WTC11 (cell line): ENCODE results near the gene ARL13A. TPM values are rescaled to one million over a fixed set of nuclear protein-coding genes. Genes with fewer than 3 reads are reported as not detected.

Source experiments
- ATAC-seq: fragments of 200-7000 bp; cut with Tn5 transposase; 2 replicates; pipeline ENCODE4 v1.10.0; 2021; ENCODE audit warnings: mild to moderate bottlenecking, moderate library complexity
- CTCF ChIA-PET: fragments of 300-600 bp; sonication (Branson Sonifier 250); formaldehyde crosslinking; loops from one replicate; lab custom pipeline; 2021; ENCODE audit warnings: antibody characterized with exemption; lab: Charles Lee
- POLR2A ChIA-PET: fragments of 350-600 bp; sonication (Branson Sonifier 250); formaldehyde crosslinking; loops from one replicate; lab custom pipeline; 2021; ENCODE audit warnings: antibody characterized with exemption; lab: Charles Lee
- DNase-seq: peaks from one replicate; pipeline ENCODE4 v3.0.0; 2021; ENCODE audit warnings: low spot score
- H3K27ac Mint-ChIP-seq: 2 replicates; pipeline ENCODE4 v1.8.0; 2021; ENCODE audit warnings: mixed read lengths
- H3K27me3 Mint-ChIP-seq: 2 replicates; pipeline ENCODE4 v1.8.0; 2021; ENCODE audit warnings: low read depth, mild to moderate bottlenecking, moderate library complexity, mixed read lengths
- H3K36me3 Mint-ChIP-seq: 2 replicates; pipeline ENCODE4 v1.8.0; 2021; ENCODE audit warnings: mixed read lengths
- H3K4me1 Mint-ChIP-seq: 2 replicates; pipeline ENCODE4 v1.8.0; 2022; ENCODE audit warnings: mixed read lengths
- H3K4me3 Mint-ChIP-seq: 2 replicates; pipeline ENCODE4 v1.8.0; 2021; ENCODE audit warnings: mild to moderate bottlenecking, moderate library complexity, mixed read lengths
- H3K9me3 Mint-ChIP-seq: 2 replicates; pipeline ENCODE4 v1.8.0; 2021; ENCODE audit warnings: mixed read lengths
- ATF3 ChIP-seq: sonication (generic); formaldehyde crosslinking; conservative IDR thresholded peaks from 2 replicates; pipeline ENCODE4 v1.8.1; 2022; ENCODE audit warnings: mild to moderate bottlenecking, missing genetic modification reagents
- CREM ChIP-seq: sonication (generic); formaldehyde crosslinking; IDR thresholded peaks from 2 replicates; pipeline ENCODE4 v1.8.1; 2022; ENCODE audit warnings: mild to moderate bottlenecking, missing genetic modification reagents, moderate library complexity
- ELF4 ChIP-seq: sonication (generic); formaldehyde crosslinking; IDR thresholded peaks from 2 replicates; pipeline ENCODE4 v1.8.1; 2022; ENCODE audit warnings: low read depth, mild to moderate bottlenecking, moderate library complexity, missing genetic modification reagents
- ETV6 ChIP-seq: sonication (generic); formaldehyde crosslinking; IDR thresholded peaks from 2 replicates; pipeline ENCODE4 v1.8.1; 2022; ENCODE audit warnings: mild to moderate bottlenecking, missing genetic modification reagents
- FOXP1 ChIP-seq: sonication (generic); formaldehyde crosslinking; IDR thresholded peaks from 2 replicates; pipeline ENCODE4 v1.8.0; 2022; ENCODE audit warnings: missing genetic modification reagents, mild to moderate bottlenecking, moderate library complexity, borderline replicate concordance
- GTF2I ChIP-seq: fragments of 250-450 bp; sonication (Bioruptor Pico); conservative IDR thresholded peaks from 2 replicates; pipeline ENCODE4 v1.4.0; 2021; ENCODE audit warnings: mild to moderate bottlenecking
- HMGXB4 ChIP-seq: sonication (generic); formaldehyde crosslinking; IDR thresholded peaks from 2 replicates; pipeline ENCODE4 v1.8.1; 2023; ENCODE audit warnings: mild to moderate bottlenecking, moderate library complexity, missing genetic modification reagents
- JAZF1 ChIP-seq: fragments of 250-450 bp; sonication (Bioruptor Pico); IDR thresholded peaks from 2 replicates; pipeline ENCODE4 v1.9.0; 2021; ENCODE audit warnings: moderate library complexity, mild to moderate bottlenecking, inconsistent platforms
- KAT7 ChIP-seq: sonication (generic); formaldehyde crosslinking; IDR thresholded peaks from 2 replicates; pipeline ENCODE4 v1.8.1; 2023; ENCODE audit warnings: missing genetic modification reagents, mild to moderate bottlenecking, borderline replicate concordance
- NFE2L1 ChIP-seq: sonication (generic); formaldehyde crosslinking; IDR thresholded peaks from 2 replicates; pipeline ENCODE4 v1.8.1; 2023; ENCODE audit warnings: missing genetic modification reagents
- NR1H2 ChIP-seq: sonication (generic); formaldehyde crosslinking; IDR thresholded peaks from 2 replicates; pipeline ENCODE4 v1.9.0; 2021; ENCODE audit warnings: mild to moderate bottlenecking, moderate library complexity, missing genetic modification reagents
- NR2C2 ChIP-seq: sonication (generic); formaldehyde crosslinking; IDR thresholded peaks from 2 replicates; pipeline ENCODE4 v1.8.0; 2022; ENCODE audit warnings: mild to moderate bottlenecking, missing genetic modification reagents
- NR3C1 ChIP-seq: sonication (generic); formaldehyde crosslinking; conservative IDR thresholded peaks from 2 replicates; pipeline ENCODE4 v1.8.1; 2023; ENCODE audit warnings: low read depth, mild to moderate bottlenecking, missing genetic modification reagents
- TEAD1 ChIP-seq: sonication (generic); formaldehyde crosslinking; IDR thresholded peaks from 2 replicates; pipeline ENCODE4 v1.8.0; 2022; ENCODE audit warnings: mild to moderate bottlenecking, missing genetic modification reagents
- TP53 ChIP-seq: sonication (generic); formaldehyde crosslinking; IDR thresholded peaks from 2 replicates; pipeline ENCODE4 v1.8.1; 2023; ENCODE audit warnings: mild to moderate bottlenecking, missing genetic modification reagents
- ZBTB21 ChIP-seq: sonication (generic); formaldehyde crosslinking; IDR thresholded peaks from 2 replicates; pipeline ENCODE4 v1.8.1; 2023; ENCODE audit warnings: mild to moderate bottlenecking, missing genetic modification reagents, borderline replicate concordance
- ZNF138 ChIP-seq: sonication (generic); formaldehyde crosslinking; conservative IDR thresholded peaks from 2 replicates; pipeline ENCODE4 v1.8.1; 2022; ENCODE audit warnings: mild to moderate bottlenecking, moderate library complexity, missing genetic modification reagents
- ZNF219 ChIP-seq: sonication (generic); formaldehyde crosslinking; IDR thresholded peaks from 2 replicates; pipeline ENCODE4 v1.8.0; 2023; ENCODE audit warnings: missing genetic modification reagents, mild to moderate bottlenecking, borderline replicate concordance
- total RNA-seq: library from RNA; stranded (reverse); gene quantifications from 3 replicates; pipeline ENCODE4 v1.2.3, GENCODE V29; 2021
- TF ChIP-seq, protein P1 (sequence below): sonication (generic); formaldehyde crosslinking; IDR thresholded peaks from 2 replicates; pipeline ENCODE4 v1.8.0; 2023; ENCODE audit warnings: missing genetic modification reagents, mild to moderate bottlenecking, borderline replicate concordance
- TF ChIP-seq, protein P2 (sequence below): sonication (generic); formaldehyde crosslinking; IDR thresholded peaks from 2 replicates; pipeline ENCODE4 v1.8.1; 2022; ENCODE audit warnings: mild to moderate bottlenecking, moderate library complexity, missing genetic modification reagents

The ARL13A gene
- total RNA-seq, 1 experiment from 2014 or later = not detected

DNA sequence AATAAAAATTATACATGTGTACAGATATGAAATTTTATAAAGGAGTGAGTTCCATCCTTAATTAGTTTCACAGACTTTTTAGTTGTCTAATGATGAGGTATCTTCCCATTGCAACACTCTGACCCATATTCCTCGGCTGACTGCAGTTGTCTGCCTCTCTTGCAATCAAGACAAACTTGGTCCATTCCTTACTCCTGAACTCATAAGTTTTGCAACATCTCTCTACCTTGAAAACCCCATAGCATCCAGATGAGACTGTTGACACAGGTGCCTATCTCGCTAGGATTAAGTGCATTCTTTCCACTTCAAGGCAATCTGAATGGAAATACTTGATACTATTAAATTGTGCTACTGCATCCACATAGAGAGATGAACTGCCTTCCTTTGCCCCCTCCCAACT lies 43.1 kb upstream of the ARL13A start:
- ATAC-seq (no peak), DNase-seq (no peak)
- Mint-ChIP-seq H3K27me3 (peaks cover 18% of the 10 kb centered on the region), H3K9me3 (peaks cover 4% of the 10 kb centered on the region), H3K36me3 (no peaks in the 10 kb centered on the region), H3K4me3 (no peak overlapping the region), H3K27ac (no peak overlapping the region), H3K4me1 (peaks cover 8% of the 10 kb centered on the region; the same call in 1 of the 2 replicates)
- TF ChIP-seq, protein P1, sequence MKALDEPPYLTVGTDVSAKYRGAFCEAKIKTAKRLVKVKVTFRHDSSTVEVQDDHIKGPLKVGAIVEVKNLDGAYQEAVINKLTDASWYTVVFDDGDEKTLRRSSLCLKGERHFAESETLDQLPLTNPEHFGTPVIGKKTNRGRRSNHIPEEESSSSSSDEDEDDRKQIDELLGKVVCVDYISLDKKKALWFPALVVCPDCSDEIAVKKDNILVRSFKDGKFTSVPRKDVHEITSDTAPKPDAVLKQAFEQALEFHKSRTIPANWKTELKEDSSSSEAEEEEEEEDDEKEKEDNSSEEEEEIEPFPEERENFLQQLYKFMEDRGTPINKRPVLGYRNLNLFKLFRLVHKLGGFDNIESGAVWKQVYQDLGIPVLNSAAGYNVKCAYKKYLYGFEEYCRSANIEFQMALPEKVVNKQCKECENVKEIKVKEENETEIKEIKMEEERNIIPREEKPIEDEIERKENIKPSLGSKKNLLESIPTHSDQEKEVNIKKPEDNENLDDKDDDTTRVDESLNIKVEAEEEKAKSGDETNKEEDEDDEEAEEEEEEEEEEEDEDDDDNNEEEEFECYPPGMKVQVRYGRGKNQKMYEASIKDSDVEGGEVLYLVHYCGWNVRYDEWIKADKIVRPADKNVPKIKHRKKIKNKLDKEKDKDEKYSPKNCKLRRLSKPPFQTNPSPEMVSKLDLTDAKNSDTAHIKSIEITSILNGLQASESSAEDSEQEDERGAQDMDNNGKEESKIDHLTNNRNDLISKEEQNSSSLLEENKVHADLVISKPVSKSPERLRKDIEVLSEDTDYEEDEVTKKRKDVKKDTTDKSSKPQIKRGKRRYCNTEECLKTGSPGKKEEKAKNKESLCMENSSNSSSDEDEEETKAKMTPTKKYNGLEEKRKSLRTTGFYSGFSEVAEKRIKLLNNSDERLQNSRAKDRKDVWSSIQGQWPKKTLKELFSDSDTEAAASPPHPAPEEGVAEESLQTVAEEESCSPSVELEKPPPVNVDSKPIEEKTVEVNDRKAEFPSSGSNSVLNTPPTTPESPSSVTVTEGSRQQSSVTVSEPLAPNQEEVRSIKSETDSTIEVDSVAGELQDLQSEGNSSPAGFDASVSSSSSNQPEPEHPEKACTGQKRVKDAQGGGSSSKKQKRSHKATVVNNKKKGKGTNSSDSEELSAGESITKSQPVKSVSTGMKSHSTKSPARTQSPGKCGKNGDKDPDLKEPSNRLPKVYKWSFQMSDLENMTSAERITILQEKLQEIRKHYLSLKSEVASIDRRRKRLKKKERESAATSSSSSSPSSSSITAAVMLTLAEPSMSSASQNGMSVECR (CRISPR knock-in tag) = no peak
- TF ChIP-seq NR1H2 (CRISPR knock-in tag) (no peak), KAT7 (no peak), ATF3 (no peak), ELF4 (CRISPR knock-in tag) (no peak), TEAD1 (no peak), HMGXB4 (CRISPR knock-in tag) (no peak), ZNF138 (CRISPR knock-in tag) (no peak), CREM (no peak), TP53 (no peak), NR2C2 (CRISPR knock-in tag) (no peak), NR3C1 (CRISPR knock-in tag) (no peak), JAZF1 (CRISPR knock-in tag) (no peak), NFE2L1 (CRISPR knock-in tag) (no peak), ZNF219 (CRISPR knock-in tag) (no peak), GTF2I (CRISPR knock-in tag) (no peak), FOXP1 (CRISPR knock-in tag) (no peak), ZBTB21 (no peak), ETV6 (CRISPR knock-in tag) (no peak)
- TF ChIP-seq, protein P2, sequence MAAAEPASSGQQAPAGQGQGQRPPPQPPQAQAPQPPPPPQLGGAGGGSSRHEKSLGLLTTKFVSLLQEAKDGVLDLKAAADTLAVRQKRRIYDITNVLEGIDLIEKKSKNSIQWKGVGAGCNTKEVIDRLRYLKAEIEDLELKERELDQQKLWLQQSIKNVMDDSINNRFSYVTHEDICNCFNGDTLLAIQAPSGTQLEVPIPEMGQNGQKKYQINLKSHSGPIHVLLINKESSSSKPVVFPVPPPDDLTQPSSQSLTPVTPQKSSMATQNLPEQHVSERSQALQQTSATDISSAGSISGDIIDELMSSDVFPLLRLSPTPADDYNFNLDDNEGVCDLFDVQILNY (CRISPR knock-in tag) = no peak
- POLR2A ChIA-PET = no interaction called here
- CTCF ChIA-PET = no interaction called here
